ENCODE measurements around the gene PARD6B.

DNA sequence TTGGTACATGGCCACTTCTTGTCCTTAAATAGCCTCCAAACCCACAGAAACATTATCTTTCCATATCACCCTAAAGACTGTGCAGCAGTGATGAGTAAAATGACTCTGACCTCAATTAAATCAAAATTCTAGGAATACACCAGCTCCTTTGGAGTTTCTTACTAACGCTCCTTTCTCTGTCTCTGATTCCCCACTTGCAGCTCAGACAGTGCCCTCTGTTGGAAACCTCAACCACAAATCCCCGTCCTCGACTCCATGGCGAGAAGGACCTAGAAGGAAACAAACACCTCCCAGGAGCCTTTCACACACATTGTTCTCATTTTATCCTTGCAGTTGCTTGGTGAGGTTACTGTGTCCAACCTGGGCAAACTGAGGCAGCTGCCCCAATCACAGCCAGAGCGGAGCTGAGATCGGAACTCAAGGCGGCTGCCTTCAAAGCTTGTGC is 17.7 kb upstream of the PARD6B start:
- TF ChIP-seq CTCF (IDR thresholded peaks at IDR 0.05; ENCODE audit: insufficient read depth, low read length, poor library complexity, severe bottlenecking), result no peak
- no peak for TF ChIP-seq EZH2phosphoT487 (conservative IDR thresholded peaks at IDR 0.05; ENCODE audit: low read length)

Data from SU-DHL-6 (cell line).